ENCODE measurements around the gene ERICH6B.

Gene ERICH6B

DNA sequence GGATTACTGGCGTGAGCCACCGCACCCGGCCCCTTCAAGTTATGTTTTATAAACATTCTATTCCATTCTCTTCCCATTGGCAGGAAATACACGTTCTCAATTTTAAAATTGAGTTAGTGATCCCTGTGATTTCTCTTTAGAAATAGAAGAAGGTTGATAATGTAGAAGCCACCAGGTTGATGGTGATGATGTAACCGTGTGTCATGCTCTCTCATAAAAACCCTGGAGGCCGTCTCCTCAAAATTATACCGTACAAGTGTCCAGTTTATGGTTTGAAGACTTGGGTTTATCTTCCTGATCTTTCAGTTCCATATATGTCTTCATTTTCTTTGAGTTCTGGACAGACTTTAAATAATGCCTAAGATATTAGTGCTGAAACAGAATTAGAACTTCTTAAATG, 118.6 kb downstream of the ERICH6B start:
- TF ChIP-seq, protein P1, sequence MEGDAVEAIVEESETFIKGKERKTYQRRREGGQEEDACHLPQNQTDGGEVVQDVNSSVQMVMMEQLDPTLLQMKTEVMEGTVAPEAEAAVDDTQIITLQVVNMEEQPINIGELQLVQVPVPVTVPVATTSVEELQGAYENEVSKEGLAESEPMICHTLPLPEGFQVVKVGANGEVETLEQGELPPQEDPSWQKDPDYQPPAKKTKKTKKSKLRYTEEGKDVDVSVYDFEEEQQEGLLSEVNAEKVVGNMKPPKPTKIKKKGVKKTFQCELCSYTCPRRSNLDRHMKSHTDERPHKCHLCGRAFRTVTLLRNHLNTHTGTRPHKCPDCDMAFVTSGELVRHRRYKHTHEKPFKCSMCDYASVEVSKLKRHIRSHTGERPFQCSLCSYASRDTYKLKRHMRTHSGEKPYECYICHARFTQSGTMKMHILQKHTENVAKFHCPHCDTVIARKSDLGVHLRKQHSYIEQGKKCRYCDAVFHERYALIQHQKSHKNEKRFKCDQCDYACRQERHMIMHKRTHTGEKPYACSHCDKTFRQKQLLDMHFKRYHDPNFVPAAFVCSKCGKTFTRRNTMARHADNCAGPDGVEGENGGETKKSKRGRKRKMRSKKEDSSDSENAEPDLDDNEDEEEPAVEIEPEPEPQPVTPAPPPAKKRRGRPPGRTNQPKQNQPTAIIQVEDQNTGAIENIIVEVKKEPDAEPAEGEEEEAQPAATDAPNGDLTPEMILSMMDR (IDR thresholded peaks at IDR 0.05; ENCODE audit: low read depth, low read length), result no peak
- H3K4me3 ChIP-seq (ENCODE audit: low read depth, low read length), result no peak overlapping the region

- H3K4me3 ChIP-seq (ENCODE audit: low read depth, low read length), result no peak overlapping the region
- TF ChIP-seq, protein P1 (IDR thresholded peaks at IDR 0.05; ENCODE audit: low read depth, low read length), result no peak
Measured at GRCh38 chr13:45492538-45492937, 123.0 kb downstream of the ERICH6B start.
